ENCODE data around the gene ALS2CL.

DNA sequence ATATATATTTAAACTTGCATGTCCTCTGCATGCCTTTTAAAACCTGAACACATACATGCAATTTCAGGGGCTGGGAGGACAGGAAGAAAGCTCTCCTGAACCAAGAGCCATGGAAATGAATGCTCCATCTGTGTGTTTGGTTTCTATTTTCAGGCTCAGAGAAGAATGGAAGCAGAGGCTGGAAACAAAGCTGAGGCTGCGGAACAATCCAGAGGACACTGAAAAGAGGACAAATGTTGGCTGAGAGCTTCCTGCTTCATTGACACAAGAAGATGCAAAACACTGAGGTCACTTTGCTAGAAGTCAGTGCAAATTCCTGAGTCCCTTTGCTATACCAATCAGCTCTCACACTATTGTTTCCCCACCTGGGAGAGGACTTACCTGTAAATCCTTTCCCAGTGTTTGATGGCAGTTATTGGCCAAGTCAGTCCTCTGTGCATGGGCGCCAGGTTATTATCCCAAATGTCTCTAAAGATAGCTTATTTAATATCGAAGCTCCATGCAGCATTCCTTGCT lies 68.4 kb downstream of the ALS2CL start:
- TF ChIP-seq EGR1 (IDR thresholded peaks at IDR 0.05) (no peak), RAD21 (IDR thresholded peaks at IDR 0.05; ENCODE audit: low read depth) (no peak)
- TF ChIP-seq, protein P1, sequence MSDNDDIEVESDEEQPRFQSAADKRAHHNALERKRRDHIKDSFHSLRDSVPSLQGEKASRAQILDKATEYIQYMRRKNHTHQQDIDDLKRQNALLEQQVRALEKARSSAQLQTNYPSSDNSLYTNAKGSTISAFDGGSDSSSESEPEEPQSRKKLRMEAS (IDR thresholded peaks at IDR 0.05): no peak

Data from Ishikawa (cell line).